ENCODE results near the gene ZNF525. TPM values are rescaled to one million over a fixed set of nuclear protein-coding genes. Genes with fewer than 3 reads are reported as not detected.
A peak's percentile ranks its signal among the peaks of the same experiment; 100 is the strongest.

The ZNF525 gene
- total and polyA plus RNA-seq, 9 of the 15 experiments (the other 6 are each of a cell fraction or from before 2014, with no cell fraction given), result 1.5 to 12.0 (median 6.7) TPM

DNA sequence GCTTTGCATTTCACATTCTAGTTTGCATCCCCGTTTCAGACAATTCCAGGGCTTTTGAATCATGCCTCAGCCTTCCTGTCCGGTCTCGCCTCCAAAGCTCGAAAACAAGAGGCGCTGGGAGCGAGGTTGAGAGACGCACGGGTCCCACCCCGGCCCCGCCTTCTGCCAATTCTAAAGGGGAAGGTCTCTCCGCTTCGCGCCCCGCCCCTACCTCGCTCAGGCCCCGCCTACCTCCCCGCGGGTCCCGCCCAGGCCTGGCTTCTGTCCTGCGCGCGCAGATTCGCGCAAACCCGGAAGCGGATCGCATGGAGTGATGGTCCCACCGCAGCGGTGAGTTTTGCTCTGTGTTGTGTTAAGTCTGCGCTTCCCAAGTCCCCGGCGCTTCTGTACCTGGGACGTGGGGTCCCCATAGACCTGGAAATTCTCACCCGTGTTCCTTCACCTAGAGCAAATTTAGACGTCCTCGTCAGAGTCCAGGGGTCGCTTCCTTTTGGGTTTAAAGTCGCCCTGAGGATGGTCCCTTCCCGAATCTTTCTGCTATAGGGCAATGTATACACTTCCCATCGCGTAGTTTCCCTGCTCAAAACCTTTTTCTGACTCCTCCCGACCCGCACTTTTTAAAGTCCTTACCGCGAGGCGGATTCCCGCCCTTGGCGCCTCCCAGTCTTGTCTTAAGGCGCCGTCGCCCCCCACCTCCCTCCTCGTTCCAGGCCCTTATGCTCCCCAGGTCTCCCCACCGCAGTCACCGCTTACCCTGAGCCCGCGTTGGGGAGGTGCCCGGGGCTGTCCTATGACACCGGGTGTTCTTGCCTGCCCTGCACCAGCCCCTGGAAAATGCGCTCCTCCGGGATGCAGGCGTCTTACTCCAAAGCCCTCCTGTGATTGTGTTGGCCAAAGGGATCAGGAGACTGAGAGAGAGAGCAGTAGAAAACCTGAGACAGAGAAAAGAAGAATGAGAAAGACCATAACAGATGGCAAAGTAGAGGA lies 31.7 kb upstream of the ZNF525 start, which contains the start of gene ZNF845 (continued):
- TF ChIP-seq SIN3A (IDR thresholded peaks at IDR 0.05; ENCODE audit: borderline replicate concordance in 2 of 2, control insufficient read depth in 1 of 2, low read depth in 2 of 2, low read length in 2 of 2), result peak; percentile 22 to 47; a peak in 2 of 4 replicates
- TF ChIP-seq ZNF785 (CRISPR knock-in tag; IDR thresholded peaks at IDR 0.05), result no peak
- no peak for TF ChIP-seq GATA2 (CRISPR knock-in tag; IDR thresholded peaks at IDR 0.05)
- TF ChIP-seq, protein P1, sequence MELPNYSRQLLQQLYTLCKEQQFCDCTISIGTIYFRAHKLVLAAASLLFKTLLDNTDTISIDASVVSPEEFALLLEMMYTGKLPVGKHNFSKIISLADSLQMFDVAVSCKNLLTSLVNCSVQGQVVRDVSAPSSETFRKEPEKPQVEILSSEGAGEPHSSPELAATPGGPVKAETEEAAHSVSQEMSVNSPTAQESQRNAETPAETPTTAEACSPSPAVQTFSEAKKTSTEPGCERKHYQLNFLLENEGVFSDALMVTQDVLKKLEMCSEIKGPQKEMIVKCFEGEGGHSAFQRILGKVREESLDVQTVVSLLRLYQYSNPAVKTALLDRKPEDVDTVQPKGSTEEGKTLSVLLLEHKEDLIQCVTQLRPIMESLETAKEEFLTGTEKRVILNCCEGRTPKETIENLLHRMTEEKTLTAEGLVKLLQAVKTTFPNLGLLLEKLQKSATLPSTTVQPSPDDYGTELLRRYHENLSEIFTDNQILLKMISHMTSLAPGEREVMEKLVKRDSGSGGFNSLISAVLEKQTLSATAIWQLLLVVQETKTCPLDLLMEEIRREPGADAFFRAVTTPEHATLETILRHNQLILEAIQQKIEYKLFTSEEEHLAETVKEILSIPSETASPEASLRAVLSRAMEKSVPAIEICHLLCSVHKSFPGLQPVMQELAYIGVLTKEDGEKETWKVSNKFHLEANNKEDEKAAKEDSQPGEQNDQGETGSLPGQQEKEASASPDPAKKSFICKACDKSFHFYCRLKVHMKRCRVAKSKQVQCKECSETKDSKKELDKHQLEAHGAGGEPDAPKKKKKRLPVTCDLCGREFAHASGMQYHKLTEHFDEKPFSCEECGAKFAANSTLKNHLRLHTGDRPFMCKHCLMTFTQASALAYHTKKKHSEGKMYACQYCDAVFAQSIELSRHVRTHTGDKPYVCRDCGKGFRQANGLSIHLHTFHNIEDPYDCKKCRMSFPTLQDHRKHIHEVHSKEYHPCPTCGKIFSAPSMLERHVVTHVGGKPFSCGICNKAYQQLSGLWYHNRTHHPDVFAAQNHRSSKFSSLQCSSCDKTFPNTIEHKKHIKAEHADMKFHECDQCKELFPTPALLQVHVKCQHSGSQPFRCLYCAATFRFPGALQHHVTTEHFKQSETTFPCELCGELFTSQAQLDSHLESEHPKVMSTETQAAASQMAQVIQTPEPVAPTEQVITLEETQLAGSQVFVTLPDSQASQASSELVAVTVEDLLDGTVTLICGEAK (IDR thresholded peaks at IDR 0.05), result 0 out of 2 replicates have a peak, but pooled peaks have one; percentile 18
- TF ChIP-seq, protein P1 (CRISPR knock-in tag; IDR thresholded peaks at IDR 0.05), result no peak
- TF ChIP-seq ZNF77 (CRISPR knock-in tag; IDR thresholded peaks at IDR 0.05), result no peak
- TF ChIP-seq MCM2 (IDR thresholded peaks at IDR 0.05; ENCODE audit: low read depth), result no peak
- no peak for TF ChIP-seq JUND (IDR thresholded peaks at IDR 0.05; ENCODE audit: borderline replicate concordance, low read depth, low read length)
- TF ChIP-seq JUND (tag; IDR thresholded peaks at IDR 0.05; ENCODE audit: borderline replicate concordance, low read depth, low read length), result no peak
- no peak for TF ChIP-seq ZNF12 (CRISPR knock-in tag; IDR thresholded peaks at IDR 0.05)
- TF ChIP-seq FOXM1 (IDR thresholded peaks at IDR 0.05; ENCODE audit: low read depth), result no peak
- TF ChIP-seq FOXM1 (CRISPR knock-in tag; IDR thresholded peaks at IDR 0.05; ENCODE audit: low read depth), result no peak
- no peak for TF ChIP-seq TEAD2 (tag; IDR thresholded peaks at IDR 0.05)
- TF ChIP-seq SRSF9 (IDR thresholded peaks at IDR 0.05; ENCODE audit: borderline replicate concordance, low read depth, low read length), result no peak
- no peak for TF ChIP-seq RCOR1 (IDR thresholded peaks at IDR 0.05; ENCODE audit: borderline replicate concordance in 1 of 2, low read depth in 2 of 2, low read length in 2 of 2)
- no peak for TF ChIP-seq DPF2 (IDR thresholded peaks at IDR 0.05)
- no peak for TF ChIP-seq STAT5B (CRISPR knock-in tag; IDR thresholded peaks at IDR 0.05)
- TF ChIP-seq FOSL1 (tag; conservative IDR thresholded peaks at IDR 0.05), result no peak; the same call in 1 of the 2 replicates

All from K562 (cell line).